Kidney glomerular epithelial cell (primary cell): ENCODE data around the gene DPF3.

Experiments used
- DNase-seq: peaks from one replicate; lab custom pipeline; 2025; lab: John Stamatoyannopoulos, UW

Gene DPF3

GRCh38 chr14:72904840-72905561, 11.1 kb upstream of the DPF3 start:
- DNase-seq, result peak; percentile 57

- DNase-seq, result no peak
These were observed 10.3 kb upstream of the DPF3 start for GRCh38 chr14:72904218-72904617.

- no peak for DNase-seq
These were observed 9.8 kb upstream of the DPF3 start for GRCh38 chr14:72903716-72904115.

GRCh38 chr14:72902801-72903530, 9.1 kb upstream of the DPF3 start:
- DNase-seq, result no peak

- no peak for DNase-seq
These were observed 7.5 kb upstream of the DPF3 start for GRCh38 chr14:72901361-72901760.

GRCh38 chr14:72898448-72898847, 4.5 kb upstream of the DPF3 start:
- no peak for DNase-seq

- DNase-seq, result no peak
These were observed 900 bp upstream of the DPF3 start for GRCh38 chr14:72894623-72895378.

- no peak for DNase-seq
These were observed 372 bp upstream of the DPF3 start for GRCh38 chr14:72894323-72894622.

- no peak for DNase-seq
These were observed 844 bp downstream of the DPF3 start for GRCh38 chr14:72892879-72893635.

- DNase-seq, result peak; percentile 58
These were observed 1.6 kb downstream of the DPF3 start for GRCh38 chr14:72892103-72892878.

- DNase-seq, result no peak
These were observed 2.2 kb downstream of the DPF3 start for GRCh38 chr14:72891666-72892102.

GRCh38 chr14:72889366-72889765, 4.5 kb downstream of the DPF3 start:
- DNase-seq, result no peak

GRCh38 chr14:72888636-72889201, 5.2 kb downstream of the DPF3 start:
- DNase-seq, result no peak

- peak; percentile 81 for DNase-seq
These were observed 5.7 kb downstream of the DPF3 start for GRCh38 chr14:72888192-72888591.

- no peak for DNase-seq
These were observed 6.4 kb downstream of the DPF3 start for GRCh38 chr14:72887514-72887913.

GRCh38 chr14:72884386-72884785, 9.5 kb downstream of the DPF3 start:
- no peak for DNase-seq

GRCh38 chr14:72883961-72884360, 9.9 kb downstream of the DPF3 start:
- no peak for DNase-seq

- no peak for DNase-seq
These were observed 10.8 kb downstream of the DPF3 start for GRCh38 chr14:72883109-72883508.

- DNase-seq, result no peak
These were observed 11.4 kb downstream of the DPF3 start for GRCh38 chr14:72882463-72882862.

GRCh38 chr14:72882047-72882446, 11.9 kb downstream of the DPF3 start:
- no peak for DNase-seq

- no peak for DNase-seq
These were observed 12.4 kb downstream of the DPF3 start for GRCh38 chr14:72881543-72881942.
